G401 (cell line): ENCODE results near the gene TNPO1. TPM values are rescaled to one million over a fixed set of nuclear protein-coding genes. Genes with fewer than 3 reads are reported as not detected.
"Not testable (repeated sequence)": the region's sequence is repeated elsewhere in the genome, so short reads cannot be mapped to it uniquely, and the experiment has no call there.

Source experiments
- DNase-seq: peaks from one replicate; pipeline ENCODE4 v3.0.0-alpha.2; 2015; ENCODE audit warnings: low spot score
- in situ Hi-C: cut with HindIII; loops from 2 replicates; pipeline ENCODE4 v1.10.0; 2016; ENCODE audit warnings: low sequenced_read_pairs, mixed read lengths
- total RNA-seq: library from RNA; depleted of rRNA; stranded (reverse); fragments of >200 nt; shearing (Covaris generic); gene quantifications from 2 replicates; pipeline ENCODE4 v1.2.3, GENCODE V29; 2014

The TNPO1 gene
- total RNA-seq, 1 experiment from 2014 or later = 149 TPM

GRCh38 chr5:72908664-72909063 is 92.2 kb downstream of the TNPO1 start:
- DNase-seq = no peak
- in situ Hi-C loops = no loop called here

DNA sequence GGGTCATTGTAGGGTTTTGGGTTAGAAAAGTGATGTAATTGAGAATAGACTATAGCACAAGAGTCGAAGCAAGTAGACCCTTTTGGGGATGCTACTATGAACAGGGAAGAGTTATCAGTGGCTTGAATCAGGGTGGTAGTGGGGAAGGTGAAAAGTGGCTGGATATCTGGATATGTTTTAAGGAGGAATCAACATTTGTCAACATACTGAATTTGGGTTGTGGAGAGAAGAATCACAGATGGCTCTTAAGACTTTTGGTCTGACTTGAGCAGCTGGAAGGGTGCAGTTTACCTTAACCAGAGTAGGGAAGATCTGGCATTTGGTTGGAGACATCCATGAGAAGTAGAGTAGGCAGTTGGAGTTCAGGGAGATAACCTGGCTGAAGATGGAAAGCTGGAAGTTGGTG is 100.9 kb downstream of the TNPO1 start:
- no peak for DNase-seq
- in situ Hi-C loops = no loop called here

GRCh38 chr5:72920690-72921502 is 104.4 kb downstream of the TNPO1 start:
- DNase-seq = no peak
- in situ Hi-C loops = no loop called here

DNA sequence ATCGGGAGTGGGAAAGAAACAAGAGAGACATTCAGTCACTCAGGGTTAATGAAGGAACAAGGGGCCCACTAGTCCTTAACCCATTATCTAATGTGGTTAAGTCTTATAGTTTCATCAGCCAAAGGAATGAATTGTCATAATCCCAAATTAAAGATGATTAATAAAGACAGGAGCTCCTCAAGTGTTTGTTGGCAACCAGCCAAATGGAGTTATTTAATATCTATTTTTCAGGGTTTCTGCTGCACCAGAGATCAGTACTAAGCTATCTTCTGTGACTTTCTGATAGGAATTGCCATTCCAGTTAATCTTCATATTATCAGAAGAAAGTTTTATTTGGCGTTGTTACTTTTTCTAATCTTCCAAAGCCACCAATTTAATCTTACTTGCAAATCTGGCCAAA is 105.4 kb downstream of the TNPO1 start:
- in situ Hi-C loops = no loop called here
- no peak for DNase-seq

- in situ Hi-C loops = no loop called here
- no peak for DNase-seq
Measured at GRCh38 chr5:72922422-72922821, 106.0 kb downstream of the TNPO1 start.

GRCh38 chr5:72925336-72926010 is 109.0 kb downstream of the TNPO1 start:
- DNase-seq = no peak
- in situ Hi-C loops = no loop called here

GRCh38 chr5:72932686-72933085 is 116.2 kb downstream of the TNPO1 start:
- DNase-seq, in situ Hi-C loops: not testable (repeated sequence)

DNA sequence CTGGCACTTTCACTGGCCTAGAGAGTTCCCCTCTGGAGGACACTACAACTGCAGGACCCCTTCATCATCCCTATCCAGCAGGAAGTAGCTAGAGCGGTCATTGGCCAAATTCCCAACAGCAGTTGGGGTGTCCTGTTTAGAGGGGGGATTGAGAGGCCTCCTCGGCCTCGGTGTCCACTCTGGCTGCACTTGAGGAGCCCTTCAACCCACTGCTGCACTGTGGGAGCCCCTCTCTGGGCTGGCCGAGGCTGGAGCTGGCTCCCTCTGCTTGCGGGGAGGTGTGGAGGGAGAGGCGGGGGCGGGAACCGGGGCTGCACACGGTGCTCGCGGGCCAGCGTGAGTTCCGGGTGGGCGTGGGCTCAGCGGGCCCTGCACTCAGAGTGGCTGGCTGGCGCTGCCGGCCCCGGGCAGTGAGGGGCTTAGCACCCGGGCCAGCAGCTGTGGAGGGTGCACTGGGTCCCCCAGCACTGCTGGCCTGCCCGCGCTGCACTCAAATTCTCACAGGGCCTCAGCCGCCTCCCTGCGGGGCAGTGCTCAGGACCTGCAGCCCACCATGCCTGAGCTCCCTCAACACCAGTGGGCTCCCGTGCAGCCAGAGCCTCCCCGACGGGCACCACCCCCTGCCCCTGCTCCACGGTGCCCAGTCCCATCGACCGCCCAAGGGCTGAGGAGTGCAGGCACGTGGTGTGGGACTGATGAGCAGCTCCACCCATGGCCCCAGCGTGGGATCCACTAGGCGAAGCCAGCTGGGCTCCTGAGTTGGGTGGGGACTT is 118.7 kb downstream of the TNPO1 start:
- in situ Hi-C loops, DNase-seq: not testable (repeated sequence)

DNA sequence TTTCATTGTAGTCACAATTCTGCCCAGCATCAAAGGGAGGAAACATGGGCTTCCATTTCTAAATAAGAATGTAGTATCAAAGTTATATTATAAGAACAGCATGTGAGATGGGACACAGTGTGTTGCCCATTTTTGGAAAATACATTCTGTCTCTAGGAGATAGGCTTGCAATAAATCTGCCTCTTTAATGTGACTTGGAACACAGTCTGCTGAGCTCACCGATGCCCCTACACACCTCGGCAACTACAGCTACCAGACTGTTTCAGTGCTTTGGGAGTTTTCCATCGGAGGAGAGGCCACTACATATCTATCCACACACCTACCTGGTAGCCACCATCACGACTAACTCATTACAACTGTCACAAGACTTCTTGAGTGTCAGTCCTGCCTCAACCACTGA is 120.4 kb downstream of the TNPO1 start:
- in situ Hi-C loops = no loop called here
- DNase-seq = no peak

DNA sequence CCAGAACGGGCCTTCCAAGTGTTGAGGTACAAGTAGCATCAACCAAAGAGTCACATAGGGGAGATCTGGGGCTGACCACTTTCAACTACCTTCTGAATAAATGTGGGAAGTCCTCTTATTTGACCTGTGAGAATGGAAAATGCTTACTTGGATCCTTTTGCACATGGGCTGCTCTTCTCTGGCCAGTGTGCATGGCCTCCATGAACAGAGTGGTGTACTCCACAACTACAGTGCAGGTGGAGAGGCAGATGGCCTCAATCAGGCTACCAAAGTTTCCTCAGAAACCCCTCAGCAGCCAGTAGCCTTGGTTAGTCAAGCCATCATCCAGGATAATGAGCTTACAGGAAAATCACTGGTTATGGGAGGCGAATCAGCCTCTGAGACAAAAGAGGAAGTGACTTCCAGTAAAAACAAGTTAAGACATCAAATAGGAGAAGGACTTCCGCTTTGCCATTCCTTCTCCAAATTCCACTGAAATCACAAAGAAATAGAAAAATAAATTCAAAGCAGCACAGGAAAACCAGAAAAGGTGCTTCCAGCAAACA is 121.1 kb downstream of the TNPO1 start:
- no peak for DNase-seq
- in situ Hi-C loops = no loop called here

- no peak for DNase-seq
- in situ Hi-C loops = no loop called here
Measured at GRCh38 chr5:72938206-72938605, 121.7 kb downstream of the TNPO1 start.

DNA sequence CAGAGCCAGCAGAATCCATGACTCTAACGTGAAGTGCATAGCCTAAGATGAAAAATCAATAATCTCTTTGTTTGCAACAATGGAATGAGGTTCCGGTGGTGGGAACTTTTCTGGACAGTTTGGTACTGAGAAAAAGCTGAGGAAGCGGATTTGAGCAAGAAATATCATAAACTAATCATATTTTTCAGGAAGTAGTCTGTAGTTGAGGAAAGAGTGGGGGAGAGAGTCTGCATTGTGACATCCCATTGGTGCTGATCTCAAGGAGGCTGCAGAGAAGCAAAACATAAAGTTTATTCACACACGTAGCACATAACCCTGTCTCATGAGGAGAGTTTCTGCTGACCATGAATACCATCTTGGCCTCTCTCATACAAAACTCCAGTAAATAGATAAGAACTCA is 123.6 kb downstream of the TNPO1 start:
- in situ Hi-C loops = no loop called here
- DNase-seq = no peak

- no peak for DNase-seq
- in situ Hi-C loops = no loop called here
Measured at GRCh38 chr5:72943307-72943706, 126.8 kb downstream of the TNPO1 start.

- DNase-seq = no peak
- in situ Hi-C loops = no loop called here
Measured at GRCh38 chr5:72947498-72947897, 131.0 kb downstream of the TNPO1 start.

DNA sequence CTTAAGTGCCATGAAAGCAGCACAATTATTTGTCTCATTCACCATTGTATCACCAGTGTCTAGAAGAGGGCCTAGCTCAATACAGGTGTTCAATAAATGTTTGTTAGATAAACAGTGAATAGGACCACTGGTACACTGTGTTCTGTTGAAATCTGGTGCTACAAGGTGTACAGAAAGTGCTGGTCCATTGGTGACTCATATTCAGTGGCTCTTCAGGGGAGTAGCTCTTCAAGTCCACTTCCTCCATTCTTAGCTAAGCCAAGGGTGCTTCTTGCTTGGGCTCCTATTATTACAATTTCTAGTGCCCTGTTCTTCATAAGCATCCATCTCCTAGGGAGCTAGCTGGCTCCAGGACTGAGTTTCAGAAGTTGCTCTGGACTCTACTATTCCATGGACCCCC is 133.0 kb downstream of the TNPO1 start:
- in situ Hi-C loops = no loop called here
- no peak for DNase-seq

DNA sequence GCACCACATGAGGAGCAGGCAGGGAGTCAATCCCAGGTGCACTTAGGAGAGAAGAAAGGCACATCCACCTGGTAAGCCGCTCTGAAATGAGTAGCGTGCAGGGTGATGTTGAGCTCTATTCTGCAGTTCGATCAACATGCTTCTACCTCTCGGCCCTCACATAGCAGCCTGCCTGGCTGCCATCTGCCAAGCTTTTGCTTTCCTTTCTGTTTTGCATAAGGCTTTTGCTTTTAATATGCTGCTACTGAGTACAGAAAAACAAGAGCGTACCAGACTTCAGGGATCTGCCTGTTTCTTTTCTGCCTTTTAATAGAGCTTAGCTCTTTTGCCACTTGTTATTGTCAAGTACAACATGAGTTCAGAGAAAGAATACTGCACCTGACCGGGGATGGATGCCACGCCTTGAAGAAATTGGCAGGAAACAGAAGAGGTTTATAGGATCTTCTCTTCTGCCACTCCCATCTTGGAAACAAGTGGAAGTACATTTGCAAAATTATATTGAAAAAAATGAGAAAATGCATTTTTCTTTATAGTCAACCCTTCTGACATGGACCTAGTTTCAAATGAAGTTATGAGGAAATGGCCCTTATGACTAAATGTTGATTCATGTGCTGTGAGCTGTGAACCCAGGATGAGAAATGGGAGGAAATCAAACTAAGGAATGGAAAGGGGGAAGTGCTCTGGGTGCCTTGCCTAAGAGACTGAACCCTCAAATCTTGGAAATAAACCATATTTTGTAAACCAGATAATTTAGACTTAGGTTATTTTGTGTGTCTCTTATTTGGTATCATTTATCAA is 135.4 kb downstream of the TNPO1 start:
- DNase-seq = no peak
- in situ Hi-C loops = no loop called here

- DNase-seq = no peak
- in situ Hi-C loops = no loop called here
Measured at GRCh38 chr5:72954389-72954788, 137.9 kb downstream of the TNPO1 start.

GRCh38 chr5:72955143-72955767 is 138.8 kb downstream of the TNPO1 start:
- peak; percentile 6 for DNase-seq
- in situ Hi-C loops = no loop called here
